Measurements from ENCODE around the gene OPRM1. TPM values are rescaled to one million over a fixed set of nuclear protein-coding genes. Genes with fewer than 3 reads are reported as not detected.

OPRM1 gene
- total RNA-seq, 3 donors from 2014 or later, result not detected

DNA sequence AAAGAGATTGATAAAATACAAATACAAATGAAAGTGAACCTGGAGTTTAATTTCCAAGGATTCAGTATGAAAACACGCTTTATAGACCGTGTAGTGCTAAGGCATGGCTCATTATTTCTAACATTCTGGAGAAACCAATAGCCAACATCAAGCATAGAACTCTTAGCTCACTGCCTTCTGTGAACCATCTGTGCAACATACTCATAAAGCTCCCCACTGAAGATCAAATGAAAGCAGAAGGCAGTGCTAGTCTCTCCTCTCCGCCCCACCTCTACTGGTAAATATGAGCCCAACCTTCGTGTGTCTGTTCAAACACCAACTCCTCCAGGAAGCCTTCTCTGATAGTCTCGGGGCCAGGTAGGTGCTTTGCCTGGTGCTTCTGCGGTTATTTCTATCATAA, 163.9 kb downstream of the OPRM1 start:
- no peak overlapping the region for H3K4me3 ChIP-seq
- no peak overlapping the region for H3K27ac ChIP-seq
- H3K36me3 ChIP-seq, result no peaks in the 10 kb centered on the region
- H3K9me3 ChIP-seq, result no peaks in the 10 kb centered on the region
- H3K27me3 ChIP-seq, result no peaks in the 10 kb centered on the region
- no peak for DNase-seq (ENCODE audit: low spot score in 2 of 2)
- intact Hi-C loops (cut with DNase I; ENCODE audit: low total_unique reads), result no loop called here
- H3K4me1 ChIP-seq, result no peaks in the 10 kb centered on the region
- TF ChIP-seq, protein P1, sequence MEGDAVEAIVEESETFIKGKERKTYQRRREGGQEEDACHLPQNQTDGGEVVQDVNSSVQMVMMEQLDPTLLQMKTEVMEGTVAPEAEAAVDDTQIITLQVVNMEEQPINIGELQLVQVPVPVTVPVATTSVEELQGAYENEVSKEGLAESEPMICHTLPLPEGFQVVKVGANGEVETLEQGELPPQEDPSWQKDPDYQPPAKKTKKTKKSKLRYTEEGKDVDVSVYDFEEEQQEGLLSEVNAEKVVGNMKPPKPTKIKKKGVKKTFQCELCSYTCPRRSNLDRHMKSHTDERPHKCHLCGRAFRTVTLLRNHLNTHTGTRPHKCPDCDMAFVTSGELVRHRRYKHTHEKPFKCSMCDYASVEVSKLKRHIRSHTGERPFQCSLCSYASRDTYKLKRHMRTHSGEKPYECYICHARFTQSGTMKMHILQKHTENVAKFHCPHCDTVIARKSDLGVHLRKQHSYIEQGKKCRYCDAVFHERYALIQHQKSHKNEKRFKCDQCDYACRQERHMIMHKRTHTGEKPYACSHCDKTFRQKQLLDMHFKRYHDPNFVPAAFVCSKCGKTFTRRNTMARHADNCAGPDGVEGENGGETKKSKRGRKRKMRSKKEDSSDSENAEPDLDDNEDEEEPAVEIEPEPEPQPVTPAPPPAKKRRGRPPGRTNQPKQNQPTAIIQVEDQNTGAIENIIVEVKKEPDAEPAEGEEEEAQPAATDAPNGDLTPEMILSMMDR (IDR thresholded peaks at IDR 0.05), result no peak
- TF ChIP-seq POLR2A (IDR thresholded peaks at IDR 0.05) (no peak), POLR2AphosphoS5 (IDR thresholded peaks at IDR 0.05) (no peak)

DNA sequence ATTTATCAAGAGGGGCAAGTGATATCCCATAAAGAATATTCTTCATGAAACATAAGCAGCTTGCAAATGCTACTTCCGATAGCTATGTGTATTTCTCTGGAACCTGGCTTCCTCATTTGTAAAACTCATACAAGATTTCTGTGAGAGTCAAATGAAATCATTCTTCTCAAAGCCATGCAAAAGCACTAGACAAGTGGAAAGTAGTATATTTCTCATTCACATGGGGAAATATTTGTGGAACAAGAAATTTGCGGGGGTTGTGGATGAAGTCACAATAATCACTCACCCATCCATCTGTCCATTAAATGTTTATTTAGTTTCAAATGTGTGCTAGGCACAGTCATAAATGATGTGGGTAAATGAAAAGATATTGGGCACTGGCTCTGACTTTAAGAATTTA, 167.1 kb downstream of the OPRM1 start:
- Histone ChIP-seq H3K9me3 (no peaks in the 10 kb centered on the region), H3K27ac (no peak overlapping the region), H3K4me1 (no peaks in the 10 kb centered on the region), H3K4me3 (no peak overlapping the region), H3K27me3 (no peaks in the 10 kb centered on the region), H3K36me3 (no peaks in the 10 kb centered on the region)
- TF ChIP-seq POLR2A (IDR thresholded peaks at IDR 0.05) (no peak), POLR2AphosphoS5 (IDR thresholded peaks at IDR 0.05) (no peak)
- TF ChIP-seq, protein P1 (IDR thresholded peaks at IDR 0.05), result no peak
- no peak for DNase-seq (ENCODE audit: low spot score in 2 of 2)
- intact Hi-C loops (cut with DNase I; ENCODE audit: low total_unique reads), result no loop called here

DNA sequence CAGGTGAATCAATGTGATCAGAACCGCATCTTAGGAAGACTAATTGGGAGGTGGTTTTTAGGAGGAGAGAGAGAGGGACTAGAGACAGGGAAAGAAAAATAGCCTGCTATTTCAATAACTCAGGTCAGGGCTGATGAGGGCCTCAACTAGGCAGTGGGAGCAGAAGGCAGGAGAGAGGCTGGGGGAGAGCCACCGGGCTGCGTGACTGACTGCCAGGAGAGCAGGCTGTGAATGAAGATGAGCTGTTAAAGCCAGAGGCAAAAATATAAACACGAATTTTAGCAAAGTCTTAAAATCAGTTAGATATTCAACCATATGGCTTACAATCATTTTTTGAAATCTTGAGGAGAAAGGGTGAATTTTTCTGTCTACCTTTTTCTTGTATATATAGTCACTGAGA, 168.0 kb downstream of the OPRM1 start:
- Histone ChIP-seq H3K4me3 (no peak overlapping the region), H3K27me3 (no peaks in the 10 kb centered on the region), H3K9me3 (no peaks in the 10 kb centered on the region), H3K4me1 (no peaks in the 10 kb centered on the region), H3K27ac (no peak overlapping the region), H3K36me3 (no peaks in the 10 kb centered on the region)
- intact Hi-C loops (cut with DNase I; ENCODE audit: low total_unique reads), result no loop called here
- TF ChIP-seq POLR2A (IDR thresholded peaks at IDR 0.05) (no peak), POLR2AphosphoS5 (IDR thresholded peaks at IDR 0.05) (no peak)
- TF ChIP-seq, protein P1 (IDR thresholded peaks at IDR 0.05), result no peak
- DNase-seq (ENCODE audit: low spot score in 2 of 2), result no peak

DNA sequence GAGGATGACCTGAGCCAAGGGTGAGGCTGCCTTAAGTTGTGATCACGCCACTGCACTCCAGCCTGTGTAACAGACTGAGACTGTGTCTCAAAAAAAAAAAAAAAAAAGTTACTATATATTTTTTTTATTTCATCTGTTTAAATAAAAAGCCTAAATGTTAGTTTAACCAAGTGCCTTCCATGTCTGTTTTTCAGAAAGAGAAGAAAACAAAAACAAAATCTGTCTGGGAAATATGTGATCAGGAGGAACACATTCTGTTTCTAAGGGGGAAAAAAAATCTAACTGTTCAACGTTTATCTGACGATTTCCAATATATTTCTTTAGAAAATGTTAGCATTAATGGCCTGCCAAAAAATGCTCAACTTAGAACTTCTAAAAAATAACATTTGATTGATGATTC, 170.5 kb downstream of the OPRM1 start:
- intact Hi-C loops (cut with DNase I; ENCODE audit: low total_unique reads), result no loop called here
- no peak overlapping the region for H3K27ac ChIP-seq
- no peaks in the 10 kb centered on the region for H3K27me3 ChIP-seq
- H3K4me3 ChIP-seq, result no peak overlapping the region
- H3K4me1 ChIP-seq, result no peaks in the 10 kb centered on the region
- TF ChIP-seq POLR2A (IDR thresholded peaks at IDR 0.05), result no peak
- no peak for TF ChIP-seq POLR2AphosphoS5 (IDR thresholded peaks at IDR 0.05)
- TF ChIP-seq, protein P1 (IDR thresholded peaks at IDR 0.05), result no peak
- no peak for DNase-seq (ENCODE audit: low spot score in 2 of 2)
- no peaks in the 10 kb centered on the region for H3K36me3 ChIP-seq
- H3K9me3 ChIP-seq, result no peaks in the 10 kb centered on the region

DNA sequence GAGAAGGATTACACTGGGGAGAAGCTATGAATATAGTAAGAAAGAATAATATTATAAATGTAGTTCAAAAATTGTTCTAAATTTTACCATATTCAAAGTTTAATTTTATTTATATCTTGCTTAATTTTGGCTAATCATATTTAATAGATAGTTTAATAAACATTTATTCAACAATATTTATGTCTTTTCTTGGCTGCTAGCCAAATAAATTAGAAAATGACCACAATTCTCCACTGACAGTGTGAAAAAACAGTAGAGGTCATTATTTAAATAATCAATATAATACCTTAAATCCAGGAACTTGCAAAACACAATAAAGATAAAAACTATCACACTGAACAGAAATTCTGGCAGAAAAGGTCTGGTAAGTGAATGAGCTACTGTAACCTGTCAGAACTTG, 171.6 kb downstream of the OPRM1 start:
- DNase-seq (ENCODE audit: low spot score in 2 of 2), result no peak
- Histone ChIP-seq H3K36me3 (no peaks in the 10 kb centered on the region), H3K9me3 (no peaks in the 10 kb centered on the region), H3K4me3 (no peak overlapping the region), H3K27ac (no peak overlapping the region), H3K27me3 (no peaks in the 10 kb centered on the region), H3K4me1 (no peaks in the 10 kb centered on the region)
- TF ChIP-seq, protein P1 (IDR thresholded peaks at IDR 0.05), result no peak
- TF ChIP-seq POLR2AphosphoS5 (IDR thresholded peaks at IDR 0.05), result no peak
- intact Hi-C loops (cut with DNase I; ENCODE audit: low total_unique reads), result no loop called here

All from breast epithelium (tissue), 4 donors.